ENCODE data around the gene CTSA.

DNA sequence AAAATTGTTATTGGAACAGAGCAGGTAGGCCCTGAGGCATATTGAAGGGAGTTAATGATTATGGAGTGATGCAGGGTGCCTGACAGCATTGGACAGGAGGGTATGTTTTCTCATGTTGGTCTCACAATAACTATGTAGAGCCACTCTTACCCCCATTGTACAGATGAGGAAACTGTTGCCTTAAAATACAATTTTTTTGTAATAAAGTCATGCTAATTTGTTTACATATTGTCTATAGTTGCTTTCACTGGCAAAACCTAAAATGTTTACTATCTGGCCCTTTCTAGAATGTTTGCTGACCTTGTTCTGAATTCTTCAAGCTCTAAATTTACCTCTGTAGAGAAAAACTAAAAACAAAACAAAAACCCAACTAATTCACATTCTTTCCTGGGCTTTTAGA lies 39.6 kb upstream of the CTSA start:
- TF ChIP-seq, protein P1, sequence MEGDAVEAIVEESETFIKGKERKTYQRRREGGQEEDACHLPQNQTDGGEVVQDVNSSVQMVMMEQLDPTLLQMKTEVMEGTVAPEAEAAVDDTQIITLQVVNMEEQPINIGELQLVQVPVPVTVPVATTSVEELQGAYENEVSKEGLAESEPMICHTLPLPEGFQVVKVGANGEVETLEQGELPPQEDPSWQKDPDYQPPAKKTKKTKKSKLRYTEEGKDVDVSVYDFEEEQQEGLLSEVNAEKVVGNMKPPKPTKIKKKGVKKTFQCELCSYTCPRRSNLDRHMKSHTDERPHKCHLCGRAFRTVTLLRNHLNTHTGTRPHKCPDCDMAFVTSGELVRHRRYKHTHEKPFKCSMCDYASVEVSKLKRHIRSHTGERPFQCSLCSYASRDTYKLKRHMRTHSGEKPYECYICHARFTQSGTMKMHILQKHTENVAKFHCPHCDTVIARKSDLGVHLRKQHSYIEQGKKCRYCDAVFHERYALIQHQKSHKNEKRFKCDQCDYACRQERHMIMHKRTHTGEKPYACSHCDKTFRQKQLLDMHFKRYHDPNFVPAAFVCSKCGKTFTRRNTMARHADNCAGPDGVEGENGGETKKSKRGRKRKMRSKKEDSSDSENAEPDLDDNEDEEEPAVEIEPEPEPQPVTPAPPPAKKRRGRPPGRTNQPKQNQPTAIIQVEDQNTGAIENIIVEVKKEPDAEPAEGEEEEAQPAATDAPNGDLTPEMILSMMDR (IDR thresholded peaks at IDR 0.05): no peak
- no peak for TF ChIP-seq POLR2AphosphoS5 (IDR thresholded peaks at IDR 0.05)
